HFF-Myc (cell line): ENCODE data around the gene SEC24D.
A peak's percentile ranks its signal among the peaks of the same experiment; 100 is the strongest.

Experiments used
- DNase-seq: peaks from one replicate; pipeline ENCODE4 v3.0.0-alpha.2; 2011; ENCODE audit warnings: low read depth; ENCODE audit errors: extremely low read depth
- H3K4me3 ChIP-seq: replicated peaks from 2 replicates; pipeline ENCODE4 v1.5.1; 2011; ENCODE audit warnings: low read depth, mild to moderate bottlenecking, control low read depth, low read length
- TF ChIP-seq, protein P1 (sequence below): IDR thresholded peaks from 2 replicates; pipeline ENCODE4 v1.5.1; 2012; ENCODE audit warnings: mild to moderate bottlenecking, low read depth, low read length, control low read depth; ENCODE audit errors: missing control alignments

The SEC24D gene

DNA sequence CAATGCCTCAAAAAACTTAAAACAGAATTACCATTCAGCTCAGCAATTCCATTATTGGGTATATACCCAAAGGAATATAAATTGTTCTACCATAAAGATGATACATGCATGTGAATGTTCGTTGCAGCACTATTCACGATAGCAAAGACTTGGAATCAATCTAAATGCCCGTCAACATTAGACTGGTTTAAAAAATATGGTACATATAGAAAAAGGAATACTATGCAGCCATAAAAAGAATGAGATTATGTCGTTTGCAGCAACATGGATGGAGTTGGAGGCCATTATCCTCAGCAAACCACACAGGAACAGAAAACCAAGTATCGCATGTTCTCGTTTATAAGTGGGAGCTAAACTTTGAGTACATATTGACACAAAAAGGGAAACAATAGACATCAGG is 41.9 kb upstream of the SEC24D start:
- DNase-seq, result no peak
- H3K4me3 ChIP-seq, result no peak overlapping the region
- TF ChIP-seq, protein P1, sequence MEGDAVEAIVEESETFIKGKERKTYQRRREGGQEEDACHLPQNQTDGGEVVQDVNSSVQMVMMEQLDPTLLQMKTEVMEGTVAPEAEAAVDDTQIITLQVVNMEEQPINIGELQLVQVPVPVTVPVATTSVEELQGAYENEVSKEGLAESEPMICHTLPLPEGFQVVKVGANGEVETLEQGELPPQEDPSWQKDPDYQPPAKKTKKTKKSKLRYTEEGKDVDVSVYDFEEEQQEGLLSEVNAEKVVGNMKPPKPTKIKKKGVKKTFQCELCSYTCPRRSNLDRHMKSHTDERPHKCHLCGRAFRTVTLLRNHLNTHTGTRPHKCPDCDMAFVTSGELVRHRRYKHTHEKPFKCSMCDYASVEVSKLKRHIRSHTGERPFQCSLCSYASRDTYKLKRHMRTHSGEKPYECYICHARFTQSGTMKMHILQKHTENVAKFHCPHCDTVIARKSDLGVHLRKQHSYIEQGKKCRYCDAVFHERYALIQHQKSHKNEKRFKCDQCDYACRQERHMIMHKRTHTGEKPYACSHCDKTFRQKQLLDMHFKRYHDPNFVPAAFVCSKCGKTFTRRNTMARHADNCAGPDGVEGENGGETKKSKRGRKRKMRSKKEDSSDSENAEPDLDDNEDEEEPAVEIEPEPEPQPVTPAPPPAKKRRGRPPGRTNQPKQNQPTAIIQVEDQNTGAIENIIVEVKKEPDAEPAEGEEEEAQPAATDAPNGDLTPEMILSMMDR, result no peak

DNA sequence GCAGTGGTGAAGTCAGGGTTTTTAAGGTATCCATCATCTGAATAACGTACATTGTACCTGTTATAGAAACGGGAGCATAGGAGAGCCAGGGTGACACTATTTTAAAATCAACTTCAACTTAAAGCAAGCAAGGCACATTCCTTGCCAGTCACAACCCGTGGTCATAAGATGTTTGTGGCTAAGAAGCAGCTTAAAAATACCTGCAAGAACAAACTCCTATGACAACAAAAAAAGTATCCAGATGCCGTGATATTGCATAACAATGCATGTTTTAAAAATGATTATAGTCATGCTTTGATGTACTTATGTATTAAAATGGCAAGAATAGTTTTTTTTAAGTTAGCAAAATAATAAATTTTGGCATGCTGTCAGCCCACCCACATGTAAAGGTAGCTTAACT is 36.3 kb upstream of the SEC24D start:
- no peak overlapping the region for H3K4me3 ChIP-seq
- DNase-seq, result no peak
- TF ChIP-seq, protein P1, result no peak

DNA sequence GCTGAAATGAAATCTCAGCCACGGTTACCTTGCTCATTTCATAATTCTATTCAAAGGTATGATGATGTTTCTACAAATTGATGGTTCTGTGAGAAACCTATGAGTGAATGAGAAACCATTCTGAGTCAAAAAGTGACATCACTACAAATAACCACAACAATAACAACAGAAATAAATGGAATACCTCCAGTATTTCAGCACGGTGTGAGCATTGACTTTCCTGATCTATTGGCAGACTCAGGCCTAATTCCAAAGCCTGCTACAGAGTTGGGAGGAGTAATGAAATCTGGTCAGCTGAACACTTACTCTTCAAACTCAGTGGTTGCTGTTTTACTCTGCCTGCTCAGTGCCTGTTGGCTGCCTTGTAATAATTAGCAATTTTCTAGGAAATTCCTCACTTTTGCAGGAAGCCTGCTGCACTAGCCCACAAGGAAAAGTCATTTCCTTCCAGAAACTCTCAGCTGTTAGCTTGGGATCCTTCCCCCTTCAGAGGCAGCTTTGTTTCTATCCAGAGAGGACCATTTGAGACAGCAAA is 33.9 kb upstream of the SEC24D start:
- TF ChIP-seq, protein P1, result no peak
- no peak for DNase-seq

DNA sequence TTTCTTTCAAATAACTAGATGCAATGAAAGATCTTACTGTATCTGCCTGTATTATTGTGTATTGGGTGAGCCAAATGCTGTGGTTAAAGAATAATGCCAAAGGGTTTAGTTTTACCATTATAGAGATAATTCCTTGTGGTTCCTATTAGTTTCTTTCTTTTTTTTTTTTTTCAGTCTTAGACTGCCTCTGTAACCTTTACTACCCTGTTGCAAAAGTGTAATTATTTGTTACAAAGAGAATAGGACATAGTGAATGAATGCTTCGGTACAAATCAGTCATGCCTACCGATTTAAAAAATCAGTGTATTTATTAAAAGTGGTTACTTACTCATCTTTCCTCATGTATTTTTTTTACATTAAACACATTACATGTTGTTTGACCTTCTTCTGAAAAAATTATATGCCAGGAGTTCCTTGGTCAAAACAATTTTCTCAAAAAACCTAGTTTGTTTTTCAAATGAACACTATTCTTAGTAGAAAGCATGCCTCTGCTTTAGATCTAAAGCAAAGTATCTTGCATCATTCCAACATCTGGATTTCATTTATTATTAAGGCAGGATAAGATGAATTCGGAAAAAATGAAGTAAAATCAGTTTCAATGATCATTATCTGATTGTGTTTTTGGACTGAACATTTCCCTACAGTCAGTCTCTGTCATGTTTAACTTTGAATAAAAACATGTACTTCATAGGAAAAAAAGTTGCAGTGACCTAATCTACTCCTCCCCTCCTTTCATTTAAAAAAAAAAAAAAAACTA is 31.6 kb upstream of the SEC24D start:
- TF ChIP-seq, protein P1, result no peak
- H3K4me3 ChIP-seq, result no peak overlapping the region
- no peak for DNase-seq

More for the DNA sequence above, 33.9 kb upstream of the SEC24D start:
- H3K4me3 ChIP-seq, result no peak overlapping the region

DNA sequence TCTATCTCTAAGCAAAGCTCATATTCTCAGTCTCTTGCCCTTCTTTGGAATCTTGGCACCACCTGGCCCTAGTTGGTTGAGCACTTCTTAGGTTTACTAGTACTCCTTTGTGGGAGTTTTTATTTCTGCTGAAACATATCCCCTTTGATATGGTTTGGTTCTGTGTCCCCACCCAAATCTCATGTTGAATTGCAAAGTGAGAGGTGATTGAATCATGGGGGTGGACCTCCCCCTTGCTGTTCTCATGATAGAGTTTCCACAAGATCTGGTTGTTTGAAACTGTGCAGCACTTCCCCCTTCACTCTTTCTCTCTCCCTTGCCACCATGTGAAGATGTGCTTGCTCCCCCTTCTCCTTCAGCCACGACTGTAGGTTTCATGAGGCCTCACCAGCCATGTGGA is 30.5 kb upstream of the SEC24D start:
- TF ChIP-seq, protein P1, result no peak
- H3K4me3 ChIP-seq, result no peak overlapping the region
- no peak for DNase-seq

DNA sequence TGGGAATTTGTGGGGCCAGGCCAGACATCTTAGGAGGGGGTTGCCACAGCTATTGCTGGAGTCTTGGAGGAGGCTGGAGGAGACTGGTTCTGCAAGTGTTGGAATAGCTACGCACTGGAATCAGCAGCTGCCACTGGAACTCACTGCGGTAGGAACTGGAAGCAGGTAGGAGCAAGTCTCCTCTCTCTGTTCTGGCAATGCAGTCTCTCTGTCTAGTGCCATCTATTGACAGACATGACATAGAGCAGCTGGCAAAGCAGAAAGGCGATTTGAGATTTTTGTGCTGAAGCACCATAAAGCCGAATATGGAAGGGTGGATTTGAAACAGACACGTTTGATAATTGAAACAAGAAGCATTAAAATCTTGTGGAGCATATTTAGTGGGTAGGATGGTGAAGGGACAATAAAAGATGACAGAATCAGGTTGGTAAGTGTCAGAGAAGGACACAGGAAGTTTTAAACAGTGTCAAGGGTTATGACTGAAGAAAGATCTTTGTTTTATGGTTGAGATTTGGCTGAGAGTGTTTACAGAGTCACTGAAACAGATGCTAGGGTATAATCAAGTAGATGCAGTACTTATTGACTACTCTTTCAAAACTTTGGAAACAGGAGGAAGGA is 29.3 kb upstream of the SEC24D start:
- no peak overlapping the region for H3K4me3 ChIP-seq
- peak; percentile 43 for DNase-seq
- TF ChIP-seq, protein P1, result peak; percentile 73
